ENCODE measurements around the gene RBMS3. TPM values are rescaled to one million over a fixed set of nuclear protein-coding genes. Genes with fewer than 3 reads are reported as not detected.

Gene RBMS3
- total RNA-seq, 1 experiment from 2014 or later: 0.42 TPM

- no peaks in the 10 kb centered on the region for H3K9me2 ChIP-seq (ENCODE audit: insufficient read depth)
- H3K4me1 ChIP-seq (ENCODE audit: control insufficient read depth in 1 of 2, insufficient read depth in 2 of 2, low read length in 2 of 2): peaks cover 0 to 16% of the 10 kb centered on the region in 2 experiments; a peak in 2 of 4 replicates
- no peak overlapping the region for H3K4me3 ChIP-seq (replicated peaks in 1 of 2; ENCODE audit: low read depth in 1 of 2, low read length in 2 of 2)
- no peaks in the 10 kb centered on the region for H4K20me1 ChIP-seq (ENCODE audit: insufficient read depth)
- RAD21 ChIA-PET (ENCODE audit: low non-redundant PET in 1 of 2, low total read pairs in 2 of 2, uncharacterized antibody in 2 of 2, unreplicated experiment in 2 of 2): no interaction called here
- no peak overlapping the region for H2AFZ ChIP-seq (ENCODE audit: low read depth, low read length, poor library complexity, severe bottlenecking)
- no peak overlapping the region for H3K4me2 ChIP-seq (ENCODE audit: low read length)
- H3K36me3 ChIP-seq (ENCODE audit: control insufficient read depth in 1 of 2, insufficient read depth in 2 of 2, low read length in 2 of 2): no peaks in the 10 kb centered on the region
- POLR2A ChIA-PET: no interaction called here
- no peak overlapping the region for H3K9ac ChIP-seq (ENCODE audit: low read length)
- H3K27me3 ChIP-seq (ENCODE audit: insufficient read depth, low read length): no peaks in the 10 kb centered on the region
- H3K9me3 ChIP-seq (ENCODE audit: control insufficient read depth in 1 of 2, insufficient read depth in 1 of 2, low read depth in 1 of 2, low read length in 2 of 2): no peaks in the 10 kb centered on the region
- BruUV-seq (replicated peaks): no TSS peak
- DNase-seq (ENCODE audit: low read depth, low spot score) (no peak), ATAC-seq (no peak)
- CTCF ChIA-PET: no interaction called here
- intact Hi-C loops (cut with micrococcal nuclease): no loop called here
- TF ChIP-seq REST (IDR thresholded peaks at IDR 0.05; ENCODE audit: low read depth) (no peak), EGR1 (IDR thresholded peaks at IDR 0.05; ENCODE audit: low read depth) (no peak), TCF7L2 (IDR thresholded peaks at IDR 0.05; ENCODE audit: borderline replicate concordance, extremely low read depth, insufficient read depth, insufficient read length) (no peak), SRF (IDR thresholded peaks at IDR 0.05; ENCODE audit: low read depth) (no peak)
- no peak overlapping the region for H3K27ac ChIP-seq (ENCODE audit: low read depth, low read length)
- H3K79me2 ChIP-seq (ENCODE audit: insufficient read depth, low read length): no peaks in the 10 kb centered on the region
Observed at GRCh38 chr3:29236146-29236840, 44.6 kb upstream of the RBMS3 start.

DNA sequence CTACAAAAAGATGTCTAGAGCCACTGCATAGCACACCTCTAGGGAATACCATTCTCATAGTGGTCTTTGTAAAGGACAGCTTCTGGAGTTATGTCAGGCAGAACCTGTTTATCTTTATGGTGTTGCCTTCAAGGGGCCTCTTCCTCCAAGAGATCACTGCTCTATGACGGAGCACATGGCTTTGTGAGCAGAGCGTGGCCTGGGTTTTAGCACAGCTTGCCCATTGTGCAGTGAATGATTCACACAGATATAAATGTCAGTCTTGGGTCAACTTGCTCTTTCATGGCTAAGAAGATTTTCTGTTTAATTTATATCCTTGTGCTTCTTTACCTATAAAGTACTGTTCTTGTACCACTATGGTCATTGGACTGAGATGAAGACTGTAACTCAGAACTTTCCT is 41.5 kb upstream of the RBMS3 start:
- POLR2A ChIA-PET: no interaction called here
- TF ChIP-seq EGR1 (IDR thresholded peaks at IDR 0.05; ENCODE audit: low read depth) (no peak), RAD21 (IDR thresholded peaks at IDR 0.05; ENCODE audit: low read depth) (no peak), EZH2 (IDR thresholded peaks at IDR 0.05) (no peak), SIN3A (IDR thresholded peaks at IDR 0.05; ENCODE audit: low read depth) (no peak), CTCF (IDR thresholded peaks at IDR 0.05 in 2 of 3, conservative IDR thresholded peaks at IDR 0.05 in 1 of 3; ENCODE audit: borderline replicate concordance in 1 of 3, insufficient read depth in 1 of 3, low read depth in 2 of 3, low read length in 2 of 3) (no peak), ATF3 (IDR thresholded peaks at IDR 0.05) (no peak), POLR2AphosphoS5 (IDR thresholded peaks at IDR 0.05; ENCODE audit: low read depth, low read length) (no peak), CBX3 (IDR thresholded peaks at IDR 0.05; ENCODE audit: low read depth) (no peak), ELF1 (IDR thresholded peaks at IDR 0.05; ENCODE audit: borderline replicate concordance, low read depth) (no peak), FOSL1 (IDR thresholded peaks at IDR 0.05; ENCODE audit: low read depth) (no peak), ZFX (IDR thresholded peaks at IDR 0.05) (no peak)

More for the DNA sequence above, 41.5 kb upstream of the RBMS3 start:
- peaks cover 0 to 16% of the 10 kb centered on the region in 2 experiments; a peak in 2 of 4 replicates for H3K4me1 ChIP-seq (ENCODE audit: control insufficient read depth in 1 of 2, insufficient read depth in 2 of 2, low read length in 2 of 2)
- no peaks in the 10 kb centered on the region for H3K36me3 ChIP-seq (ENCODE audit: control insufficient read depth in 1 of 2, insufficient read depth in 2 of 2, low read length in 2 of 2)
- no peaks in the 10 kb centered on the region for H3K27me3 ChIP-seq (ENCODE audit: insufficient read depth, low read length)
- no peaks in the 10 kb centered on the region for H3K9me3 ChIP-seq (ENCODE audit: control insufficient read depth in 1 of 2, insufficient read depth in 1 of 2, low read depth in 1 of 2, low read length in 2 of 2)
- no peaks in the 10 kb centered on the region for H4K20me1 ChIP-seq (ENCODE audit: insufficient read depth)
- RAD21 ChIA-PET (ENCODE audit: low non-redundant PET in 1 of 2, low total read pairs in 2 of 2, uncharacterized antibody in 2 of 2, unreplicated experiment in 2 of 2): no interaction called here
- no peak overlapping the region for H3K9ac ChIP-seq (ENCODE audit: low read length)
- peak overlapping the region; percentile 7 for H2AFZ ChIP-seq (ENCODE audit: low read depth, low read length, poor library complexity, severe bottlenecking)
- H3K27ac ChIP-seq (ENCODE audit: low read depth, low read length): no peak overlapping the region
- intact Hi-C loops (cut with micrococcal nuclease): no loop called here
- no peaks in the 10 kb centered on the region for H3K79me2 ChIP-seq (ENCODE audit: insufficient read depth, low read length)
- no peak overlapping the region for H3K4me3 ChIP-seq (replicated peaks in 1 of 2; ENCODE audit: low read depth in 1 of 2, low read length in 2 of 2)
- CTCF ChIA-PET: no interaction called here
- no peaks in the 10 kb centered on the region for H3K9me2 ChIP-seq (ENCODE audit: insufficient read depth)
- BruUV-seq (replicated peaks): no TSS peak
- DNase-seq (ENCODE audit: low read depth, low spot score): no peak
- no peak overlapping the region for H3K4me2 ChIP-seq (ENCODE audit: low read length)
- ATAC-seq: no peak; the same call in 1 of the 2 replicates

All from HCT116 (cell line).